K562 (cell line): Measurements from ENCODE around the gene P2RX2.

Source experiments
- CTCF ChIP-seq, 3 experiments: IDR thresholded peaks in 2 of 3; conservative IDR thresholded peaks in 1 of 3; 2 replicates each; pipeline ENCODE4 v1.5.1; 2011 to 2012; ENCODE audit warnings: low read length in 3 of 3, mild to moderate bottlenecking in 3 of 3, control low read depth in 2 of 3, improper control_type of control experiment in 1 of 3, inconsistent platforms in 1 of 3, low read depth in 1 of 3, mixed read lengths in 1 of 3, moderate library complexity in 1 of 3; ENCODE audit not compliant: insufficient read depth in 2 of 3
- HDAC2 ChIP-seq: fragments of 450-650 bp; IDR thresholded peaks from 2 replicates; pipeline ENCODE4 v1.6.1; 2016; ENCODE audit warnings: mild to moderate bottlenecking
- KLF16 ChIP-seq: IDR thresholded peaks from 2 replicates; pipeline ENCODE4 v1.6.1; 2016; ENCODE audit warnings: antibody characterized with exemption
- MAFG ChIP-seq: fragments of 450-650 bp; conservative IDR thresholded peaks from 2 replicates; pipeline ENCODE4 v1.6.1; 2016; ENCODE audit warnings: missing genetic modification characterization, missing compliant biosample characterization
- NRF1 ChIP-seq, 2 experiments: fragments of 450-650 bp; IDR thresholded peaks in 1 of 2; conservative IDR thresholded peaks in 1 of 2; 2 replicates each; pipeline ENCODE4 v1.6.1; 2014; ENCODE audit warnings: mild to moderate bottlenecking in 2 of 2
- SMARCB1 ChIP-seq: IDR thresholded peaks from 2 replicates; pipeline ENCODE4 v1.6.1; 2011; ENCODE audit warnings: improper control_type of control experiment, low read depth; ENCODE audit not compliant: insufficient read length
- USF1 ChIP-seq: sonication (generic); formaldehyde crosslinking; IDR thresholded peaks from 2 replicates; pipeline ENCODE4 v1.9.0; 2022; ENCODE audit warnings: mild to moderate bottlenecking, missing genetic modification reagents
- ZBTB33 ChIP-seq: sonication (generic); formaldehyde crosslinking; IDR thresholded peaks from 2 replicates; pipeline ENCODE4 v1.8.1; 2023; ENCODE audit warnings: mild to moderate bottlenecking, missing genetic modification reagents

- TF ChIP-seq HDAC2 (no peak), CTCF (IDR thresholded peaks at IDR 0.05 in 2 of 3, conservative IDR thresholded peaks at IDR 0.05 in 1 of 3; ENCODE audit: insufficient read depth in 2 of 3, low read depth in 1 of 3, low read length in 3 of 3) (no peak), SMARCB1 (no peak), KLF16 (no peak), NRF1 (conservative IDR thresholded peaks at IDR 0.05 in 1 of 2, IDR thresholded peaks at IDR 0.05 in 1 of 2) (no peak), USF1 (CRISPR knock-in tag) (no peak), MAFG (no peak), ZBTB33 (no peak)
Observed at GRCh38 chr12:132619386-132620112, 973 bp downstream of the P2RX2 start.
